RWPE2 (cell line): Measurements from ENCODE around the gene GRAMD1B.

ENCODE experiments used
- ATAC-seq: fragments of 200-7000 bp; cut with Tn5 transposase; 3 replicates; pipeline ENCODE4 v1.9.1; 2021; ENCODE audit warnings: low read depth
- DNase-seq: peaks from one replicate; pipeline ENCODE4 v3.0.0-alpha.2; 2020; ENCODE audit warnings: low spot score
- H3K27ac ChIP-seq: fragments of 450-650 bp; 2 replicates; pipeline ENCODE4 v1.5.1; 2017; ENCODE audit warnings: mild to moderate bottlenecking; ENCODE audit not compliant: poor library complexity, severe bottlenecking
- H3K27me3 ChIP-seq: fragments of 250-450 bp; sonication (Bioruptor Pico); 2 replicates; pipeline ENCODE4 v1.5.1; 2021; ENCODE audit warnings: mild to moderate bottlenecking, moderate library complexity; ENCODE audit not compliant: insufficient read depth, poor library complexity, severe bottlenecking
- H3K36me3 ChIP-seq: fragments of 250-450 bp; sonication (Bioruptor Pico); 2 replicates; pipeline ENCODE4 v1.5.1; 2020; ENCODE audit warnings: low read depth, mild to moderate bottlenecking, moderate library complexity
- H3K4me1 ChIP-seq: fragments of 250-450 bp; sonication (Bioruptor Pico); 2 replicates; pipeline ENCODE4 v1.5.1; 2021; ENCODE audit warnings: mild to moderate bottlenecking, moderate library complexity; ENCODE audit not compliant: insufficient read depth, poor library complexity, severe bottlenecking
- H3K4me3 ChIP-seq: fragments of 250-450 bp; sonication (Bioruptor Pico); 2 replicates; pipeline ENCODE4 v1.5.1; 2021; ENCODE audit warnings: mild to moderate bottlenecking, moderate library complexity; ENCODE audit not compliant: severe bottlenecking
- H3K9me3 ChIP-seq: fragments of 250-450 bp; sonication (Bioruptor Pico); 2 replicates; pipeline ENCODE4 v1.5.1; 2021; ENCODE audit warnings: mild to moderate bottlenecking, moderate library complexity; ENCODE audit not compliant: severe bottlenecking
- CTCF ChIP-seq: fragments of 450-650 bp; IDR thresholded peaks from one replicate; pipeline ENCODE4 v1.5.1; 2017; ENCODE audit warnings: mild to moderate bottlenecking, moderate library complexity; ENCODE audit not compliant: poor library complexity, severe bottlenecking

The GRAMD1B gene

GRCh38 chr11:123601136-123601535, 171.1 kb downstream of the GRAMD1B start:
- no peak for DNase-seq
- Histone ChIP-seq H3K4me1 (no peaks in the 10 kb centered on the region), H3K36me3 (no peaks in the 10 kb centered on the region), H3K9me3 (no peaks in the 10 kb centered on the region), H3K27me3 (no peaks in the 10 kb centered on the region), H3K27ac (no peak overlapping the region), H3K4me3 (no peak overlapping the region)
- ATAC-seq: no peak; the same call in 2 of the 3 replicates
- no peak for TF ChIP-seq CTCF

GRCh38 chr11:123601743-123602142, 171.7 kb downstream of the GRAMD1B start:
- H3K36me3 ChIP-seq: no peaks in the 10 kb centered on the region
- no peaks in the 10 kb centered on the region for H3K4me1 ChIP-seq
- no peaks in the 10 kb centered on the region for H3K9me3 ChIP-seq
- ATAC-seq (no peak), DNase-seq (no peak)
- no peak overlapping the region for H3K27ac ChIP-seq
- TF ChIP-seq CTCF: no peak
- no peaks in the 10 kb centered on the region for H3K27me3 ChIP-seq
- no peak overlapping the region for H3K4me3 ChIP-seq

GRCh38 chr11:123603666-123604065, 173.6 kb downstream of the GRAMD1B start:
- no peaks in the 10 kb centered on the region for H3K27me3 ChIP-seq
- no peak overlapping the region for H3K4me3 ChIP-seq
- no peak for TF ChIP-seq CTCF
- H3K36me3 ChIP-seq: no peaks in the 10 kb centered on the region
- no peaks in the 10 kb centered on the region for H3K4me1 ChIP-seq
- no peak overlapping the region for H3K27ac ChIP-seq
- H3K9me3 ChIP-seq: no peaks in the 10 kb centered on the region
- no peak for ATAC-seq
- no peak for DNase-seq

GRCh38 chr11:123607781-123608180, 177.7 kb downstream of the GRAMD1B start:
- no peak overlapping the region for H3K27ac ChIP-seq
- DNase-seq (no peak), ATAC-seq (no peak)
- no peak for TF ChIP-seq CTCF
- no peaks in the 10 kb centered on the region for H3K4me1 ChIP-seq
- no peaks in the 10 kb centered on the region for H3K36me3 ChIP-seq
- H3K27me3 ChIP-seq: no peaks in the 10 kb centered on the region
- H3K9me3 ChIP-seq: no peaks in the 10 kb centered on the region
- no peak overlapping the region for H3K4me3 ChIP-seq

DNA sequence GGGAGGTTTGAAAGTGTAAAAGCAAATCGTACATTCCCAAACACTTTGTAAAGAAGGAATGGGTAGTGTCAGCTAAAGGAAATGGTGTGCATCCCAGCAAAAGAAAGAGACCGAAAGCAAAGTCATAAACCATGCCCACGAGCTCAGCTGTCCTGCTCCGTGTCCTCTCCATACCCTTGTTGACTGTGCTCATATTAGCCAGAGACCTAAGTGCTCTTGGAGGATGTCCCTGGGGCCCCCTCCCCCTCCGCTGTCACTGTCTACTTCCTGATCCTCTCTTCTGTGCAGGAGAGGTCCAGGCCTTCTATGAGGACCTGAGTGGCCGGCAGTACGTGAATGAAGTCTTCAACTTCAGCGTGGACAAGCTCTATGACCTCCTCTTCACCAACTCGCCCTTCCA, 178.3 kb downstream of the GRAMD1B start:
- no peak overlapping the region for H3K27ac ChIP-seq
- TF ChIP-seq CTCF: no peak
- H3K36me3 ChIP-seq: no peaks in the 10 kb centered on the region

More for the DNA sequence above, 178.3 kb downstream of the GRAMD1B start:
- H3K27me3 ChIP-seq: no peaks in the 10 kb centered on the region
- H3K4me3 ChIP-seq: no peak overlapping the region
- DNase-seq (no peak), ATAC-seq (no peak)
- no peaks in the 10 kb centered on the region for H3K4me1 ChIP-seq
- H3K9me3 ChIP-seq: no peaks in the 10 kb centered on the region
